ENCODE data around the gene EXO5.

Gene EXO5

GRCh38 chr1:40507973-40508372 is 594 bp upstream of the EXO5 start:
- Histone ChIP-seq H3K27ac (ENCODE audit: low read depth, low read length) (peak overlapping the region; percentile 52), H3K27me3 (ENCODE audit: control insufficient read depth, low read length) (no peaks in the 10 kb centered on the region), H3F3A (ENCODE audit: control insufficient read depth, insufficient read depth) (peaks cover 3% of the 10 kb centered on the region; the same call in 1 of the 2 replicates), H3K36me3 (ENCODE audit: control insufficient read depth, low read length) (peaks cover 12% of the 10 kb centered on the region), H3K4me3 (ENCODE audit: low read length) (peak overlapping the region; percentile 97), H3K4me1 (ENCODE audit: control insufficient read depth, low read length) (peaks cover 20% of the 10 kb centered on the region), H3K9me2 (replicated peaks; ENCODE audit: control insufficient read depth, low read length) (no peaks in the 10 kb centered on the region), H4K20me1 (ENCODE audit: control insufficient read depth, insufficient read depth, low read depth, low read length) (no peaks in the 10 kb centered on the region), H3K9me3 (ENCODE audit: control insufficient read depth, insufficient read depth, low read length) (peaks cover 9% of the 10 kb centered on the region; the same call in 1 of the 2 replicates), H3K4me2 (ENCODE audit: low read length) (peak overlapping the region; percentile 98), H3K79me2 (ENCODE audit: control insufficient read depth, low read length) (peaks cover 28% of the 10 kb centered on the region)
- TF ChIP-seq CTCF (IDR thresholded peaks at IDR 0.05; ENCODE audit: low read depth, low read length, poor library complexity, severe bottlenecking), result no peak
- no peak for TF ChIP-seq EZH2phosphoT487 (IDR thresholded peaks at IDR 0.05; ENCODE audit: borderline replicate concordance, low read length)

GRCh38 chr1:40519517-40519916 is 10.9 kb downstream of the EXO5 start:
- H3K36me3 ChIP-seq (ENCODE audit: control insufficient read depth, low read length), result peaks cover 15% of the 10 kb centered on the region
- H3K27me3 ChIP-seq (ENCODE audit: control insufficient read depth, low read length), result no peaks in the 10 kb centered on the region
- no peak overlapping the region for H3K4me3 ChIP-seq (ENCODE audit: low read length)
- H3K4me2 ChIP-seq (ENCODE audit: low read length), result no peak overlapping the region
- no peaks in the 10 kb centered on the region for H3K9me3 ChIP-seq (ENCODE audit: control insufficient read depth, insufficient read depth, low read length)
- no peaks in the 10 kb centered on the region for H4K20me1 ChIP-seq (ENCODE audit: control insufficient read depth, insufficient read depth, low read depth, low read length)
- H3K4me1 ChIP-seq (ENCODE audit: control insufficient read depth, low read length), result no peaks in the 10 kb centered on the region
- no peaks in the 10 kb centered on the region for H3F3A ChIP-seq (ENCODE audit: control insufficient read depth, insufficient read depth)
- H3K9me2 ChIP-seq (replicated peaks; ENCODE audit: control insufficient read depth, low read length), result no peaks in the 10 kb centered on the region
- H3K79me2 ChIP-seq (ENCODE audit: control insufficient read depth, low read length), result no peaks in the 10 kb centered on the region
- TF ChIP-seq EZH2phosphoT487 (IDR thresholded peaks at IDR 0.05; ENCODE audit: borderline replicate concordance, low read length), result no peak
- TF ChIP-seq CTCF (IDR thresholded peaks at IDR 0.05; ENCODE audit: low read depth, low read length, poor library complexity, severe bottlenecking), result no peak
- no peak overlapping the region for H3K27ac ChIP-seq (ENCODE audit: low read depth, low read length)

GRCh38 chr1:40530735-40531380 is 22.3 kb downstream of the EXO5 start:
- Histone ChIP-seq H3K4me2 (ENCODE audit: low read length) (peak overlapping the region; percentile 85), H3K36me3 (ENCODE audit: control insufficient read depth, low read length) (peaks cover 16% of the 10 kb centered on the region), H3K4me1 (ENCODE audit: control insufficient read depth, low read length) (peaks cover 20% of the 10 kb centered on the region), H4K20me1 (ENCODE audit: control insufficient read depth, insufficient read depth, low read depth, low read length) (no peaks in the 10 kb centered on the region), H3K27ac (ENCODE audit: low read depth, low read length) (peak overlapping the region; percentile 29; the same call in 1 of the 2 replicates), H3K27me3 (ENCODE audit: control insufficient read depth, low read length) (no peaks in the 10 kb centered on the region), H3K4me3 (ENCODE audit: low read length) (peak overlapping the region; percentile 84), H3K9me3 (ENCODE audit: control insufficient read depth, insufficient read depth, low read length) (no peaks in the 10 kb centered on the region; the same call in 1 of the 2 replicates), H3K79me2 (ENCODE audit: control insufficient read depth, low read length) (peaks cover 12% of the 10 kb centered on the region), H3K9me2 (replicated peaks; ENCODE audit: control insufficient read depth, low read length) (no peaks in the 10 kb centered on the region), H3F3A (ENCODE audit: control insufficient read depth, insufficient read depth) (peaks cover 4% of the 10 kb centered on the region)
- TF ChIP-seq EZH2phosphoT487 (IDR thresholded peaks at IDR 0.05; ENCODE audit: borderline replicate concordance, low read length) (no peak), CTCF (IDR thresholded peaks at IDR 0.05; ENCODE audit: low read depth, low read length, poor library complexity, severe bottlenecking) (no peak)
